Measurements from ENCODE around the gene PDZD2. TPM values are rescaled to one million over a fixed set of nuclear protein-coding genes. Genes with fewer than 3 reads are reported as not detected.
"Not testable (repeated sequence)": the region's sequence is repeated elsewhere in the genome, so short reads cannot be mapped to it uniquely, and the experiment has no call there.

Gene PDZD2
- total and polyA plus RNA-seq, 5 donors = 40.4 to 188 (median 109) TPM

GRCh38 chr5:32078855-32079254 is 439.9 kb downstream of the PDZD2 start:
- not testable (repeated sequence) for H3K4me3 ChIP-seq (ENCODE audit: low read length); ATAC-seq; H3K9me3 ChIP-seq (ENCODE audit: control insufficient read depth, low read length); H3K4me1 ChIP-seq (ENCODE audit: control insufficient read depth, insufficient read depth, low read length); DNase-seq; H3K27me3 ChIP-seq (ENCODE audit: control insufficient read depth, insufficient read depth); H3K27ac ChIP-seq (ENCODE audit: low read length)
- intact Hi-C loops (cut with DNase I) = loop anchor here (5.0 to 10.0 kb wide), 3 partner anchors 252 to 257 kb away; no protein-coding TSS in a partner anchor
- WGBS = 94% methylated on average over 6 of the region's 6 CpGs

GRCh38 chr5:32080565-32080964 is 441.6 kb downstream of the PDZD2 start:
- H3K9me3 ChIP-seq (ENCODE audit: control insufficient read depth, low read length); ATAC-seq; H3K27me3 ChIP-seq (ENCODE audit: control insufficient read depth, insufficient read depth); H3K4me1 ChIP-seq (ENCODE audit: control insufficient read depth, insufficient read depth, low read length); DNase-seq; H3K27ac ChIP-seq (ENCODE audit: low read length); H3K4me3 ChIP-seq (ENCODE audit: low read length): not testable (repeated sequence)
- WGBS = 98% methylated on average over 1 of the region's 1 CpG
- intact Hi-C loops (cut with DNase I) = loop anchor here in 2 of 4 donors (10.0 kb wide), 2 partner anchors 506 to 516 kb away; no protein-coding TSS in a partner anchor

GRCh38 chr5:32082701-32083100 is 443.8 kb downstream of the PDZD2 start:
- 75% methylated on average over 4 of the region's 4 CpGs for WGBS
- intact Hi-C loops (cut with DNase I) = loop anchor here in 2 of 4 donors (10.0 kb wide), 2 partner anchors 508 to 518 kb away; no protein-coding TSS in a partner anchor
- H3K27me3 ChIP-seq (ENCODE audit: control insufficient read depth, insufficient read depth) = no peaks in the 10 kb centered on the region

GRCh38 chr5:32083981-32084430 is 445.1 kb downstream of the PDZD2 start:
- Histone ChIP-seq H3K4me1 (ENCODE audit: control insufficient read depth, insufficient read depth, low read length) (no peaks in the 10 kb centered on the region), H3K27ac (ENCODE audit: low read length) (no peak overlapping the region), H3K27me3 (ENCODE audit: control insufficient read depth, insufficient read depth) (no peaks in the 10 kb centered on the region), H3K9me3 (ENCODE audit: control insufficient read depth, low read length) (no peaks in the 10 kb centered on the region), H3K4me3 (ENCODE audit: low read length) (no peak overlapping the region)
- intact Hi-C loops (cut with DNase I) = loop anchor here in 2 of 4 donors (10.0 kb wide), 2 partner anchors 509 to 519 kb away; no protein-coding TSS in a partner anchor
- ATAC-seq = peak; percentile 45 to 54
- DNase-seq = peak in 1 of 3 donors; percentile 55
- WGBS = 64% methylated on average over 10 of the region's 10 CpGs

More at GRCh38 chr5:32082701-32083100, 443.8 kb downstream of the PDZD2 start:
- Histone ChIP-seq H3K27ac (ENCODE audit: low read length) (no peak overlapping the region), H3K9me3 (ENCODE audit: control insufficient read depth, low read length) (no peaks in the 10 kb centered on the region), H3K4me1 (ENCODE audit: control insufficient read depth, insufficient read depth, low read length) (no peaks in the 10 kb centered on the region), H3K4me3 (ENCODE audit: low read length) (no peak overlapping the region)
- DNase-seq = no peak
- ATAC-seq = no peak

GRCh38 chr5:32087086-32088082 is 448.5 kb downstream of the PDZD2 start:
- intact Hi-C loops (cut with DNase I) = loop anchor here in 2 of 4 donors (10.0 kb wide), 2 partner anchors 513 to 523 kb away; no protein-coding TSS in a partner anchor
- WGBS = 91% methylated on average over 24 of the region's 24 CpGs
- H3K4me3 ChIP-seq (ENCODE audit: low read length) = no peak overlapping the region
- ATAC-seq = no peak
- H3K27ac ChIP-seq (ENCODE audit: low read length) = no peak overlapping the region
- H3K4me1 ChIP-seq (ENCODE audit: control insufficient read depth, insufficient read depth, low read length) = no peaks in the 10 kb centered on the region
- no peaks in the 10 kb centered on the region for H3K27me3 ChIP-seq (ENCODE audit: control insufficient read depth, insufficient read depth)
- no peaks in the 10 kb centered on the region for H3K9me3 ChIP-seq (ENCODE audit: control insufficient read depth, low read length)
- DNase-seq = no peak

- H3K27ac ChIP-seq (ENCODE audit: low read length) = no peak overlapping the region
- H3K4me1 ChIP-seq (ENCODE audit: control insufficient read depth, insufficient read depth, low read length) = peaks cover 3% of the 10 kb centered on the region
- peaks cover 2% of the 10 kb centered on the region for H3K9me3 ChIP-seq (ENCODE audit: control insufficient read depth, low read length)
- DNase-seq (no peak), ATAC-seq (no peak)
- H3K4me3 ChIP-seq (ENCODE audit: low read length) = no peak overlapping the region
- intact Hi-C loops (cut with DNase I) = loop anchor here in 2 of 4 donors (10.0 kb wide), 2 partner anchors 513 to 523 kb away; no protein-coding TSS in a partner anchor
- 86% methylated on average over 12 of the region's 12 CpGs for WGBS
- no peaks in the 10 kb centered on the region for H3K27me3 ChIP-seq (ENCODE audit: control insufficient read depth, insufficient read depth)
These were observed 449.3 kb downstream of the PDZD2 start for GRCh38 chr5:32088214-32088613.

- H3K27me3 ChIP-seq (ENCODE audit: control insufficient read depth, insufficient read depth) = no peaks in the 10 kb centered on the region
- WGBS = 90% methylated on average over 30 of the region's 30 CpGs
- DNase-seq (no peak), ATAC-seq (no peak)
- no peak overlapping the region for H3K4me3 ChIP-seq (ENCODE audit: low read length)
- H3K27ac ChIP-seq (ENCODE audit: low read length) = no peak overlapping the region
- peaks cover 2% of the 10 kb centered on the region for H3K9me3 ChIP-seq (ENCODE audit: control insufficient read depth, low read length)
- peaks cover 3% of the 10 kb centered on the region for H3K4me1 ChIP-seq (ENCODE audit: control insufficient read depth, insufficient read depth, low read length)
- intact Hi-C loops (cut with DNase I) = loop anchor here in 2 of 4 donors (10.0 kb wide), 2 partner anchors 515 to 525 kb away; no protein-coding TSS in a partner anchor
These were observed 450.4 kb downstream of the PDZD2 start for GRCh38 chr5:32089146-32090000.

GRCh38 chr5:32090026-32090754 is 451.3 kb downstream of the PDZD2 start:
- H3K4me1 ChIP-seq (ENCODE audit: control insufficient read depth, insufficient read depth, low read length) = peaks cover 6% of the 10 kb centered on the region
- no peak overlapping the region for H3K4me3 ChIP-seq (ENCODE audit: low read length)
- DNase-seq = no peak
- H3K9me3 ChIP-seq (ENCODE audit: control insufficient read depth, low read length) = peaks cover 2% of the 10 kb centered on the region
- H3K27me3 ChIP-seq (ENCODE audit: control insufficient read depth, insufficient read depth) = no peaks in the 10 kb centered on the region
- no peak overlapping the region for H3K27ac ChIP-seq (ENCODE audit: low read length)
- intact Hi-C loops (cut with DNase I) = loop anchor here in 2 of 4 donors (5.0 to 10.0 kb wide), 2 partner anchors 505 to 508 kb away; no protein-coding TSS in a partner anchor
- WGBS = 90% methylated on average over 24 of the region's 24 CpGs
- ATAC-seq = no peak

GRCh38 chr5:32090755-32091128 is 451.8 kb downstream of the PDZD2 start:
- Histone ChIP-seq H3K4me3 (ENCODE audit: low read length) (no peak overlapping the region), H3K4me1 (ENCODE audit: control insufficient read depth, insufficient read depth, low read length) (peaks cover 8% of the 10 kb centered on the region), H3K27me3 (ENCODE audit: control insufficient read depth, insufficient read depth) (no peaks in the 10 kb centered on the region), H3K9me3 (ENCODE audit: control insufficient read depth, low read length) (peaks cover 2% of the 10 kb centered on the region), H3K27ac (ENCODE audit: low read length) (no peak overlapping the region)
- no peak for ATAC-seq
- DNase-seq = peak in 1 of 3 donors; percentile 55
- intact Hi-C loops (cut with DNase I) = loop anchor here in 2 of 4 donors (5.0 to 10.0 kb wide), 2 partner anchors 506 to 508 kb away; no protein-coding TSS in a partner anchor
- 90% methylated on average over 17 of the region's 17 CpGs for WGBS
